22Rv1 (cell line): ENCODE results near the gene WSCD2.

Experiments used
- CTCF ChIP-seq: fragments of 450-650 bp; IDR thresholded peaks from 2 replicates; pipeline ENCODE4 v1.5.1; 2017; ENCODE audit warnings: mild to moderate bottlenecking
- ZFX ChIP-seq: fragments of 450-650 bp; IDR thresholded peaks from 2 replicates; pipeline ENCODE4 v1.6.1; 2017; ENCODE audit warnings: antibody characterized with exemption, borderline replicate concordance

- TF ChIP-seq CTCF (no peak), ZFX (no peak)
Measured at GRCh38 chr12:108226866-108227265, 97.8 kb downstream of the WSCD2 start.
